A673 (cell line): ENCODE measurements around the gene ASAP2.

ENCODE experiments used
- CTCF ChIP-seq: fragments of 300-800, 200-600 bp; sonication (generic); conservative IDR thresholded peaks from 2 replicates; pipeline ENCODE4 v1.5.1; 2017; ENCODE audit warnings: low read depth, mild to moderate bottlenecking, antibody characterized with exemption, low read length, moderate library complexity, mixed read lengths
- EZH2 ChIP-seq: fragments of 200-600 bp; sonication (generic); IDR thresholded peaks from 2 replicates; pipeline ENCODE4 v1.6.1; 2017; ENCODE audit warnings: borderline replicate concordance, low read depth, mild to moderate bottlenecking, mixed read lengths, antibody characterized with exemption, low read length; ENCODE audit not compliant: poor library complexity, severe bottlenecking

GRCh38 chr2:9319338-9319715, 112.7 kb downstream of the ASAP2 start:
- TF ChIP-seq CTCF: no peak
- no peak for TF ChIP-seq EZH2
